K562 (cell line): ENCODE measurements around the gene CYP46A1. TPM values are rescaled to one million over a fixed set of nuclear protein-coding genes. Genes with fewer than 3 reads are reported as not detected.

Source experiments
- ATAC-seq: fragments of 200-7000 bp; cut with Tn5 transposase; 3 replicates; pipeline ENCODE4 v1.9.1; 2020; ENCODE audit warnings: moderate library complexity
- BruUV-seq: library from RNA; stranded (reverse); fragments of 400-500 nt; replicated peaks from 2 replicates; lab custom pipeline; 2021; lab: Mats Ljungman, UMichigan
- CTCF ChIA-PET: fragments of 300-600 bp; formaldehyde crosslinking; extraction: SDS; loops from one replicate; lab custom pipeline; 2021; ENCODE audit warnings: low intra/inter-chr PET ratio; lab: Yijun Ruan, JAX
- POLR2A ChIA-PET: fragments of 300-600, 350-650 bp; sonication (Branson Sonifier 250); formaldehyde crosslinking; extraction: SDS; loops from one replicate; lab custom pipeline; 2021; ENCODE audit warnings: antibody characterized with exemption, inconsistent platforms; lab: Yijun Ruan, JAX
- DNase-seq, 4 experiments: peaks; one replicate each; pipeline versions ENCODE4 v3.0.0 to v3.0.0-alpha.2; 2011 to 2018; ENCODE audit warnings: low spot score in 3 of 4, mixed read lengths in 3 of 4; ENCODE audit errors: extremely low read depth in 1 of 4
- FAIRE-seq: peaks from 2 replicates; lab custom pipeline; 2011; peaks lifted over from hg19 to GRCh38; lab: Jason Lieb, UNC
- H2AFZ ChIP-seq: 2 replicates; pipeline ENCODE4 v1.6.0; 2011; ENCODE audit warnings: low read depth, low read length, control low read depth, inconsistent platforms
- H3K27ac ChIP-seq: fragments of 200-600 bp; 3 replicates; pipeline ENCODE4 v1.8.0; 2011; ENCODE audit warnings: low read depth, mild to moderate bottlenecking, control low read depth, inconsistent platforms, low read length, moderate library complexity, mixed read lengths; ENCODE audit errors: extremely low read depth
- H3K27me3 ChIP-seq, 2 experiments: fragments of 300-600 bp in 1 of 2; 2 replicates in 1 of 2; 3 replicates in 1 of 2; pipeline versions ENCODE4 v1.6.0 to v1.8.0; 2011; ENCODE audit warnings: inconsistent platforms in 2 of 2, low read length in 2 of 2, mild to moderate bottlenecking in 1 of 2, mixed read lengths in 1 of 2, moderate library complexity in 1 of 2; ENCODE audit not compliant: control insufficient read depth in 2 of 2, insufficient read depth in 2 of 2
- H3K36me3 ChIP-seq: fragments of 300-600 bp; 3 replicates; pipeline ENCODE4 v1.8.0; 2011; ENCODE audit warnings: mild to moderate bottlenecking, low read length, inconsistent platforms; ENCODE audit not compliant: control insufficient read depth, insufficient read depth
- H3K4me1 ChIP-seq, 2 experiments: fragments of 200-600 bp in 1 of 2; replicated peaks in 1 of 2; 2 replicates in 1 of 2; 3 replicates in 1 of 2; pipeline versions ENCODE4 v1.5.1 to v1.8.0; 2011; ENCODE audit warnings: inconsistent platforms in 2 of 2, low read length in 2 of 2, mild to moderate bottlenecking in 1 of 2, mixed read lengths in 1 of 2, moderate library complexity in 1 of 2; ENCODE audit not compliant: control insufficient read depth in 2 of 2, insufficient read depth in 2 of 2
- H3K4me2 ChIP-seq: 2 replicates; pipeline ENCODE4 v1.6.1; 2011; ENCODE audit warnings: low read length, control low read depth, inconsistent platforms, mixed read lengths; ENCODE audit not compliant: insufficient read depth
- H3K4me3 ChIP-seq: fragments of 200-600 bp; sonication (generic), shearing (Covaris generic); 2 replicates; pipeline ENCODE4 v1.5.1; 2016; ENCODE audit warnings: control low read depth, inconsistent platforms
- H3K79me2 ChIP-seq: fragments of 200-600 bp; 3 replicates; pipeline ENCODE4 v1.8.0; 2011; ENCODE audit warnings: low read length, inconsistent platforms; ENCODE audit not compliant: control insufficient read depth, insufficient read depth
- H3K9ac ChIP-seq, 2 experiments: 2 replicates each; pipeline versions ENCODE4 v1.6.0 to v1.6.1; 2011; ENCODE audit warnings: low read depth in 2 of 2, low read length in 2 of 2, control low read depth in 1 of 2, inconsistent platforms in 1 of 2, mild to moderate bottlenecking in 1 of 2, mixed read lengths in 1 of 2; ENCODE audit not compliant: insufficient read depth in 1 of 2
- H3K9me1 ChIP-seq: one replicate; pipeline ENCODE4 v1.6.0; 2011; ENCODE audit warnings: inconsistent platforms, mild to moderate bottlenecking, low read length, moderate library complexity; ENCODE audit not compliant: control insufficient read depth, insufficient read depth
- H3K9me3 ChIP-seq: replicated peaks from 2 replicates; pipeline ENCODE4 v1.5.1; 2011; ENCODE audit warnings: low read depth, low read length, inconsistent platforms; ENCODE audit not compliant: control insufficient read depth, insufficient read depth
- H4K20me1 ChIP-seq: replicated peaks from 2 replicates; pipeline ENCODE4 v1.6.1; 2011; ENCODE audit warnings: low read length, inconsistent platforms, mixed read lengths; ENCODE audit not compliant: control insufficient read depth, insufficient read depth
- DPF2 ChIP-seq: fragments of 450-650 bp; IDR thresholded peaks from 2 replicates; pipeline ENCODE4 v1.6.1; 2016
- FOXM1 ChIP-seq, 2 experiments: fragments of 450-650 bp in 1 of 2; sonication (generic) in 1 of 2; formaldehyde crosslinking in 1 of 2; IDR thresholded peaks; 2 replicates each; pipeline versions ENCODE4 v1.6.1 to v1.9.0; 2017 to 2022; ENCODE audit warnings: low read depth in 2 of 2, mild to moderate bottlenecking in 2 of 2, missing genetic modification reagents in 1 of 2, moderate library complexity in 1 of 2
- HINFP ChIP-seq: fragments of 450-650 bp; conservative IDR thresholded peaks from 2 replicates; pipeline ENCODE4 v1.6.1; 2016; ENCODE audit warnings: missing genetic modification characterization, low read depth, mild to moderate bottlenecking, control low read depth, missing compliant biosample characterization
- HMGXB4 ChIP-seq: sonication (generic); formaldehyde crosslinking; IDR thresholded peaks from 2 replicates; pipeline ENCODE4 v1.8.1; 2023; ENCODE audit warnings: mild to moderate bottlenecking, missing genetic modification reagents
- ILK ChIP-seq: fragments of 450-650 bp; IDR thresholded peaks from 2 replicates; pipeline ENCODE4 v1.6.1; 2016; ENCODE audit warnings: missing genetic modification characterization, low read depth, mild to moderate bottlenecking, missing compliant biosample characterization, moderate library complexity, borderline replicate concordance
- MYC ChIP-seq, 2 experiments: fragments of 250-450 bp in 1 of 2; sonication (Bioruptor Pico) in 1 of 2; IDR thresholded peaks; 2 replicates each; pipeline versions ENCODE4 v1.5.1 to v1.6.1; 2012 to 2021; ENCODE audit warnings: low read depth in 2 of 2, borderline replicate concordance in 1 of 2, improper control_type of control experiment in 1 of 2, low read length in 1 of 2, mild to moderate bottlenecking in 1 of 2, moderate library complexity in 1 of 2
- NCOA1 ChIP-seq: fragments of 450-650 bp; IDR thresholded peaks from 2 replicates; pipeline ENCODE4 v1.6.1; 2016; ENCODE audit warnings: low read depth
- POU5F1 ChIP-seq: fragments of 150-350 bp; IDR thresholded peaks from 2 replicates; pipeline ENCODE4 v1.6.1; 2014; ENCODE audit warnings: borderline replicate concordance, low read length, low read depth, mild to moderate bottlenecking; ENCODE audit not compliant: partially characterized antibody
- RFX1 ChIP-seq: fragments of 450-650 bp; IDR thresholded peaks from 2 replicates; pipeline ENCODE4 v1.6.1; 2016; ENCODE audit warnings: mild to moderate bottlenecking, moderate library complexity
- ZNF280B ChIP-seq: fragments of 250-450 bp; sonication (Bioruptor Pico); IDR thresholded peaks from 2 replicates; pipeline ENCODE4 v1.5.1; 2021; ENCODE audit warnings: mild to moderate bottlenecking
- WGBS: fragments of 100-300 bp; shearing (Covaris generic); methylation state at CpG from one replicate; pipeline ENCODE4 v1.1.6; 2016; ENCODE audit warnings: low coverage, mixed read lengths; ENCODE audit not compliant: insufficient coverage; ENCODE audit errors: missing lambda C conversion rate; 5-methylcytosine and 5-hydroxymethylcytosine counted together
- in situ Hi-C: fragments of 300-500 bp; cut with MboI; formaldehyde crosslinking; loops from 4 replicates; pipeline ENCODE4 v1.15.0; 2018; ENCODE audit warnings: inconsistent platforms, mixed read lengths
- intact Hi-C: fragments of 100-400 bp; cut with micrococcal nuclease; formaldehyde crosslinking; loops from 2 replicates; pipeline ENCODE4 v1.14.2; 2022
- polyA plus RNA-seq, 8 experiments: library from polyadenylated mRNA; depleted of rRNA in 4 of 8; stranded (reverse) in 5 of 8; unstranded in 3 of 8; fragments of >200 nt; fragmentation: Nextera tagmentation in 2 of 8; fragmentation: Illumina TruSeq in 1 of 8; extraction: Ambion mirVana in 2 of 8; extraction: Trizol in 1 of 8; gene quantifications; 2 replicates each; pipeline versions ENCODE4 v1.2.1 to v1.2.3, GENCODE V29; 2011 to 2014; ENCODE audit warnings: inconsistent platforms in 1 of 8, missing spikeins in 1 of 8
- total RNA-seq, 7 experiments: library from RNA; depleted of rRNA in 6 of 7; stranded (reverse); fragments of >200 nt in 6 of 7; fragmentation: Illumina TruSeq in 2 of 7; extraction: Trizol in 2 of 7; gene quantifications; 2 replicates each; pipeline versions ENCODE4 v1.2.1 to v1.2.3, GENCODE V29; 2011 to 2021; ENCODE audit warnings: low replicate concordance in 1 of 7

CYP46A1 gene
- total and polyA plus RNA-seq, 9 of the 15 experiments (the other 6 are each of a cell fraction or from before 2014, with no cell fraction given), result not detected

- TF ChIP-seq HINFP (no peak), POU5F1 (no peak)
Observed at GRCh38 chr14:99681101-99681831, 2.8 kb upstream of the CYP46A1 start (continued).

- Histone ChIP-seq H3K36me3 (no peaks in the 10 kb centered on the region), H2AFZ (no peak overlapping the region), H3K9me3 (no peaks in the 10 kb centered on the region; the same call in 1 of the 2 replicates), H3K4me1 (peaks cover 0 to 19% of the 10 kb centered on the region in 2 experiments; a peak in 2 of 5 replicates), H3K4me3 (no peak overlapping the region), H3K27me3 (peaks cover 2 to 19% of the 10 kb centered on the region in 2 experiments; a peak in 2 of 5 replicates), H3K27ac (no peak overlapping the region), H4K20me1 (no peaks in the 10 kb centered on the region), H3K4me2 (no peak overlapping the region), H3K79me2 (no peaks in the 10 kb centered on the region; the same call in 2 of the 3 replicates), H3K9ac (no peak overlapping the region), H3K9me1 (no peaks in the 10 kb centered on the region)
- POLR2A ChIA-PET, result no interaction called here
- BruUV-seq, result no TSS peak
- in situ Hi-C loops, result no loop called here
- intact Hi-C loops, result loop anchor here (2.0 kb wide), 1 partner anchor 203 kb away; no protein-coding TSS in a partner anchor
- CTCF ChIA-PET, result no interaction called here
- ATAC-seq (no peak), DNase-seq (no peak), FAIRE-seq (no peak)
- TF ChIP-seq ILK (no peak), NCOA1 (no peak), ZNF280B (CRISPR knock-in tag) (no peak), RFX1 (no peak), FOXM1 (IDR thresholded peaks at IDR 0.05; ENCODE audit: low read depth) (no peak), FOXM1 (CRISPR knock-in tag; IDR thresholded peaks at IDR 0.05; ENCODE audit: low read depth) (no peak), DPF2 (no peak), MYC (IDR thresholded peaks at IDR 0.05; ENCODE audit: low read depth, low read length) (no peak), MYC (CRISPR knock-in tag; IDR thresholded peaks at IDR 0.05; ENCODE audit: borderline replicate concordance, low read depth) (no peak), HMGXB4 (no peak)
- 3% methylated on average over 9 of the region's 11 CpGs for WGBS
Observed at GRCh38 chr14:99681832-99682148, 2.3 kb upstream of the CYP46A1 start.
